ENCODE data around the gene SPIRE1.
"Not testable (repeated sequence)": the region's sequence is repeated elsewhere in the genome, so short reads cannot be mapped to it uniquely, and the experiment has no call there.

Gene SPIRE1

DNA sequence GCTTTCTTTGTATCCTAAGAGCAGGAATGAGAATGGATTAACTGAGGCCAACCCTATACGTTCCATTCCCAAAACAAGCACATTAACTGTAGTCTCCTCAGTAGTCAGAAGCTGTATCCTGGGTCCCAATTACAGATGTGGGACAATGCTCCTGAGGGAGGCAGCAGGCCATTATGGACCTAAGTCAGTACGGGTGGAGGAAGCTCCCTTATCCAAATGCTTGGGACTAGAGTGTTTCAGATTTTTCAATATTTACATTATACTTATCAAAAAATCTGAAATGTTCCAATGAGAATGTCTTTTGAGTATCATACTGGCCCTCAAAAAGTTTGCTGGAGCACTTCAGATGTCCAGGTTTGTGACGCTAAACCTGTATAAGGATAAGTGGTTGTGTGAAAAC is 160.1 kb downstream of the SPIRE1 start:
- in situ Hi-C loops (cut with MboI; ENCODE audit: low sequenced_read_pairs), result no loop called here

DNA sequence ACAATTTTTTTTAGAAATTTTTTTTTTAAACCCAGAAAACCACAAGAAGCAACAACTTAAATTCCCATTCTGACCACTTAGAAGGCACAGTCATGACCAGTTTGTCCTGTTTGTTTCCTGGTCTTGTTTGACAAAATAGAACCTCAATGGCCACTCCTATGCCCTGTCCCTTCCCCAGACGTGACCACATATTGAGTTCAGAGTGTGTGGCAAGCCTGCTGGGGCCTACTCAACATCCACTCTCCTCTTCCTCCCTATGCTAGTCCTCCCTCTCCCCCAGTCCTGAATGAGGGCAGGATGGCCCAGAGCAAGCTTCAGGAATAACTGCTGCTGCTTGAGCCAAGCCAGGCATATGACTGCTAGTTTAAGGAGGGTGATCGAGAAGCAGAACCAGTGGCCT is 160.6 kb downstream of the SPIRE1 start:
- in situ Hi-C loops (cut with MboI; ENCODE audit: low sequenced_read_pairs), result no loop called here

DNA sequence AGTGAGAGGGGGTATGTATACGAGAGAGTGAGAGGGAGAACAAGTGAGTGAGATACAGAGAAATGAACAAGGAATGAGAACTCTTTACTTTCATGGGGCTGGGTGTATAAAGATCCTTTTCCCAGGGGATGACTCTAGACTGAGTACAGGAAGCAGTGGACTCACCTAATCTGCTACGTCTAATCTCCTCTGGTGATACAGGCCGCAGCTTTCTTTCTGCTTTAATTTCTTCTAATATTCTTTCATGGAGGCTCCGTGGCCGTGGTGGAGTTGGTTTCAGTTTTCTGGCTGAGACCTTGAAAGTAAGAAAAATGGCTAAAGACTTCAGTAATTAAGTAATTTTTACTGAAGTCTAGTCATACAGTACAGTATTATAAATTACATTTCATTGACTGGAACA is 165.0 kb downstream of the SPIRE1 start:
- in situ Hi-C loops (cut with MboI; ENCODE audit: low sequenced_read_pairs), result no loop called here

DNA sequence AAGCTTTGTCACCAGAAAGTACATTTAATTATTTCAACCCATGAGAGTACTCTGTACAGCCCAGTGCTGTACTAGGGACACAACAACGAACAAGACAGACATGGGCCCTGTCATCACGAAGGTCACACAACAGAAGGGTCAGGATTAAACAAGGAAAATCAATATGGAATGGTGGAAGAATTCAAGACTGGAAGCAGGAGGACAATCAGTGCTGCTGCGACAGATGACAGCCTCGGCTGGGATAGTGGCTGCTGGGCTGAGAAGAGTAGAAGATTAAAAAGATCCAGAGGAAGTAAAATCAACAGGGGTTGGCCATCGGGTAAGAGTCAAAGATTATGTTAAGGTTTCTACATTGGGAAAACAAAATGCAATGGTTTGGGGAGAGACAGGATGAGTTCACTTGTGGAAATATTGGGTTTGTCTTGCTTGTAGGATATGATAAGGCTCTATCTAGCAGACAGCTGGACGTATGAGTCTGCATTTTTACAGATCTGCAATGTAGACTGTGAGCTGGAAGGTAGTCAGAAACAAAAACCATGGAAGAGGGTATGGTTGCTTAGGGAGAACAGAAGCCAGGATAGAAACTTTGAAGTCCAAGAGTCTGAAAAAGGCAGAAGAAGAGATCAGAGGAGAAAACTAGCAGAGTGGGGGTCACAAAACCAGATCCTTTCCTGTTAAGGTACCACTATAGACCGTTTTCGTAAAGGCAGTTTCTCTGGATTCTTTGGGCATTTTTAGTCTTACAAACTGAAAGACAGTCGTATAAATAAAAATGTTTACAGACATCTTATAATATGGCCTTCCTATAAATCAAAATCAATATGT is 166.1 kb downstream of the SPIRE1 start:
- in situ Hi-C loops (cut with MboI; ENCODE audit: low sequenced_read_pairs), result no loop called here

DNA sequence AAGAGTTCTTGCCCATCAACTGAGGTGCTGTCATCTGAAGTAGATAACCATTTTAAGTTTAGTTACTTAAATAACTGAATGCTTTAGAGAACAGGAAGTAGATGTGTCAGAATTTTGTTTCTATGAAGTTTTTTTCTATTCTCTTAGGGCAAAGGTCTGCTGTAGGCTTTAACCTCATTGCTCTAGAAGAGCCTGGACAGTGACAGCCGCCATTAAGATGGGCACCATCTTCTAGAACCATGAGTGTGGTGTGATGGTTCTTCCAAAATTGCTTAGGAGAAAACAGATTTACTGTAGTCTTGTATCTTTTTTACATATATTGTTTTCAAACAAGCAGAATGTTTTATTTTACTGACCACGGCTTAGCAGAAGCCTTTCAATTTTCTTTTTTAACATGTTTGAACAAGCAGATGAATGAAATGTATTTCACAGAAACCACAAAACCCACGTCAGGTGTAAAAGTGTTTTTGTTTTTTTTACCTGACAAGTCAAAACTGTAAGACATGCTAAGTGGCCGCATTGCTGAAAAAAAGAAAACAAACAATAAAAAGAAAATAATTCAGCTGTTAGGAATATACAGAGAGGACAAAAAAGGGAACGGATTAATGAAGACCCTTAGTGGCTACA is 172.3 kb downstream of the SPIRE1 start:
- in situ Hi-C loops (cut with MboI; ENCODE audit: low sequenced_read_pairs), result no loop called here

DNA sequence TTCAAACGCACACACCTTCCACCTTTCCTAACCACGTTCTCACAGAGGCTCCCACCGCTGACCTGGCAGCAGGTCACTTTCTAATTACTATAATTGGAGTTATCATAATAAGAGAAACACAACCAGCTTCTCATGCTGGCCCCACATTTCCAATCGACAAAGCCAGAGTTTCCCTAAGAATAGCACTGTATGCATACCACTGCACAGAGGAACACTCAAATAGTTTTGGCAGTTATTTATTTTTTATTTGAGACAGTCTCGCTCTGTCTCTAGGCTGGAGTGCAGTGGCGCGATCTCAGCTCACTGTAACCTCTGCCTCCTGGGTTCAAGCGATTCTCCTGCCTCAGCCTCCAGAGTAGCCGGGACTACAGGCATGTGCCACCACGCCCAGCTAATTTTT is 176.0 kb downstream of the SPIRE1 start:
- in situ Hi-C loops (cut with MboI; ENCODE audit: low sequenced_read_pairs), result not testable (repeated sequence)

DNA sequence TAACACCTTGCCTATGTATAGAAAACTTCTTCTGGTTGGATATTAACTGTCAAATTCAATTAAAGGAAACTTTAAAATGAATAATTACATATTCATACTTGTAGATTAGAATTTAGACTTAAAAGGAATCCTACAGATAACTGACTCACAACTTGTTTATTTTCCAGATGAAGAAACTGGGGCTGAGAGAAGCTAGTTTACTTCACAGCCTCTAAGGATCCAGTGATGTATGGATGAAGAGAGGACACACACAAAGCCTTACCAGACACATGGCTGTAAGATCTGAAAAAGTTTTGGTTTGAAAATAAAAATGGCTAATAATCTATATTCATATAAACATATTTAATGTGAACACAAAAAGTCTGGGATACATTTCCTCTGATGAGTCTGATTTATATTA is 177.9 kb downstream of the SPIRE1 start:
- in situ Hi-C loops (cut with MboI; ENCODE audit: low sequenced_read_pairs), result no loop called here

DNA sequence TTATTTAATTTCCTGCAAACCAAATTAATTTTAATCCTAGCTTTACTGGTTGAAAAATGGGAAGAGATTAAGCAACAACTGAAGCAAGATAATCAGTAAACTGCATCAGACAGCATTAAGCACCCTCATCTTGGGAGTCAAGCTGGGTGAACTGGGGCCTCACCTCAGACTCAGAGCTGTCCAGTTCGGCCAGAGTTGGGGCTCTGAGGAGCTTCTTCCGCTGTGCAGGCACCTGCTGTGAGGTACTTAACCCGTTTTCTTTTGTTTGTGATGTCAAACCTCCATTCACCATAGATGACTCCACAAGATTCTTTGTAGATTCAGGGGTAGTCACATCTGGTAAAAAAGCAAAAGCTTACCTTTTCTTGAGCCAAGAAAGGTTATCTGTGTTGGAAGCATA is 178.4 kb downstream of the SPIRE1 start:
- in situ Hi-C loops (cut with MboI; ENCODE audit: low sequenced_read_pairs), result no loop called here

DNA sequence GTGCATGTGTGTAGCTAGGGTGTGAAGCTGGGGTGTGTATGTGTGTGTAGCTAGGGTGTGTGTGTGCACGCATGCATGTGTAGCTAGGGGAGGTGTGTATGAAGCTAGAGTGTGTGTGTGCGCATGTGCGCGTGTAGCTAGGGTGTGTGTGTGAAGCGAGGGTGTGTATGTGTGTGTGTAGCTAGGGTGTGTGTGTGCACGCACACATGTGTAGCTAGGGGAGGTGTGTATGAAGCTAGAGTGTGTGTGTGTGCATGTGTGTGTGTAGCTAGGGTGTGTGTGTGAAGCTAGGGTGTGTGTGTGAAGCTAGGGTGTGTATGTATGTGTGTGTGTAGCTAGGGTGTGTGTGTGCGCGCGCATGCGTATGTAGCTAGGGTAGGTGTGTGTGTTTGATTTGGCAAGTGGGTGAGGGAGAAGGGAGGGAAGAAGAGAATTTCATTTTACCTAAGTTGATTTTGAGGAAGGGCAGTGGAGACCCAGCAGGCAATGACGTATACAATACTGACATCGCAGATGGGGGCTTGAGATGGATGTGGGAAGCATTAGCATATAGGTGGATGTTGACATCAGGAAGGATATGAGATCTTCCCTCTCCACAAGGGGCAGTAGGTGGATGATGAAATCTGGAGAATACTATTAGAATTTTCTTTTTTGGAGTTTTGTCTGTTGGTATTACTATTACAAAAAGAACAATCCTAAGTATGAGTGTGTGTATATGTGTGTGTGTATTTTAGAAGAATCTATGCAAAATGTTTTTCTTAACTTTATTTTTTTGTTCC is 179.4 kb downstream of the SPIRE1 start:
- in situ Hi-C loops (cut with MboI; ENCODE audit: low sequenced_read_pairs), result no loop called here

DNA sequence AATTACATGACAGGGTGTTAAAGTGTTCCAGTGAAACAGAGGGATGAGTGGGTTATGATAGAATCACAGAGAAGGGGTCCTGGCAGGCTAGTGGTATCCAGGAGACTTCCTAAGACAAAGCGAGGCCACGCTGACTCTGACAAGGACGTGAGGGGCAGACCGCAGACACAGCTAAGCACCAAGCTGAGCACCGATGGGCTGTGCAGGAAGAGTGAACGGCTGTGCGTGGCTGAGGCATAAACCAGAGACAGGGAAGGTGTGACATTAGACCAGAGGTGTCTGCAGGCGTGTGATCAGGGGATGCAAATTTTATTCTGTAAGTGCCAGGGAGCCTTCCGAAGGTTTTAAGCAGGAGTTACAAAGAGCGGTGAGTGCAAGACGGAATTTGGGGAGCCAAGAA is 180.3 kb downstream of the SPIRE1 start:
- in situ Hi-C loops (cut with MboI; ENCODE audit: low sequenced_read_pairs), result no loop called here

DNA sequence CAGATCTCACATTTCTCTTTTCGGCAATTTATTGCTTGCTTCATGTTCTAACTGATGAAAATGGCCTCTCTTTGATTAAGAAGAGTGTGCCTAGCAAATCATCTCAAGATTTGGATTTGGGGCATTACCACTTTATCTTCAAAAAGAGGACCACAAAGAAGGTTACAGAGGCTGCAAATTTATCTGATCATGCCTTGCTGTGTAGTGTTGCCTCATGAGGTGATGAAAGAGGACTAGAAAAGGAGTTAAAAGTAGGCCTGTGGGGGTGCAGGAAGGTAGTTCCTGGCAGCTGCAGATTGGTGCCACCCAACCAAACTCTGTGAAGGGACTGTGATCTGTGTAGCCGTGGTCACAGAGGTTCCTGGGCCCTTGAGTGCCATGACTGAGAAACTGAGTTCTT is 181.0 kb downstream of the SPIRE1 start:
- in situ Hi-C loops (cut with MboI; ENCODE audit: low sequenced_read_pairs), result no loop called here

DNA sequence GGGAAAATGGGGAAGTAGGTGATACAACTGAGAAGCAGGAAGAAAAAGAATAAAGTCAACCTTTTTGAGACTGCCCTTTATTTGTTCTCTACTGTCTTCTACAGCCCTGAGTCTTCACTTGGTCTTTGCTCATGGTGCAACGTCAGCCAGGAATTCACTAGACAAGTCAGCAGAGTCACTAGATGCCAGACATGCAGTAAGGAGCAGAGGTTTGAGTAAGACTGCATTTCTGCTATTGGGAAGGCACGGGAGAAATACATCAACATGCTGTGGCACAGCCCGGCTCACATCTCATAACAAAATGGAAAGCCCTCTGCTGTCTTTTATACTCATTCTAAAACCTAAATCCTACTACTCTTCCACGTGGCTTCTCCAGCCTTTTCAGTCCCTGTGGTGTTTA is 183.0 kb downstream of the SPIRE1 start:
- in situ Hi-C loops (cut with MboI; ENCODE audit: low sequenced_read_pairs), result no loop called here

DNA sequence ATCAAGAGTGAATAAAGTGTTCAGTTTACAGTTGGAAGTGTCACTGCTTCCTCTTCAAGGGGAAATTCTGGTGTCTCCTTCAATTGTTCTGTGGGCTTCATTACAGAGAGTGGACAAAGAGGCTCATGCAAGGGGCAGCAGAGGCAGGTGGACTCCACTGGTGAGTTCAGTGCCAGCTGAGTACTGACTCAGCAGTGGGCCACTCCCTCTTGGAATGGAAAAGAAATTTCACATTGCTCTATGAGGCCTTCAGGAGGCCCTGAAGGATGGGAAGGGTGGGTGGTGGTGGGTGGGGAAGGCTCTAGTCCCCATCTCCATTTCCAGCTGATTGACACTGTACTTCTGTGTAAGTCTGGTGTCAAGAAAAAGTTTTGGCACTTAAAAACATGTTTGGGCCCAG is 183.8 kb downstream of the SPIRE1 start:
- in situ Hi-C loops (cut with MboI; ENCODE audit: low sequenced_read_pairs), result no loop called here

DNA sequence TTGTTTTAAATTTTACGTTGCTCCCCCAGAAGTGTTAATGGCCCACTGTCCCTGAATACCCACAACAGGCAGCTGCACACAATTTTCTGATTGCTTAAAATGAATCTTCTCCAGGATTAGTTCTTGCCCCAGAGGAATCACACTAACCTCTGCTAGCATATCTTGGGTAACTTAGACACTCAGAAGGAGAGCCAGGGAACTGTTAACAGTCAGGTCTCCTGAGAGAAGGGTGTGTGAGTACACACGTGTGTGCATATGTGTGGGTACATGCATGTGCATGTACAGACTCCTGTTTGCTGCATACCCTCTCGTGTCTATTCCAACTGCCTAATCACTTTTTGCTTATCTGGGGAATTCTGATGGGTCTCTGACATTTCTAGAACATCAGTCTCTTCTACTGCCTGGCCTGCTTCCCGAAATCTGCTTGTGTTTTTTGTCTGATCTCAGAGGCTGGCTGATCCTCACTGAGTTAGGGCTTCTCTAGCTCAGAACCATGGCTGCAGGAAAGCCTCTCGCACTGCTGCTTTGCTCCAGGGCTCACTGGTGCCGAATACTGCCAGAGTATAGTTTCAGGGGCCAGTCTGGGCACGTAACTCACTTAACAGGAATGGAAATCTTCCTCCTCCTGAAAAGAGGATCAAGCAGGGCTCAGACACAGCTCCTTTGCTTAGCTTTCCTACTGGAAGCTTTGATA is 187.4 kb downstream of the SPIRE1 start:
- in situ Hi-C loops (cut with MboI; ENCODE audit: low sequenced_read_pairs), result no loop called here

DNA sequence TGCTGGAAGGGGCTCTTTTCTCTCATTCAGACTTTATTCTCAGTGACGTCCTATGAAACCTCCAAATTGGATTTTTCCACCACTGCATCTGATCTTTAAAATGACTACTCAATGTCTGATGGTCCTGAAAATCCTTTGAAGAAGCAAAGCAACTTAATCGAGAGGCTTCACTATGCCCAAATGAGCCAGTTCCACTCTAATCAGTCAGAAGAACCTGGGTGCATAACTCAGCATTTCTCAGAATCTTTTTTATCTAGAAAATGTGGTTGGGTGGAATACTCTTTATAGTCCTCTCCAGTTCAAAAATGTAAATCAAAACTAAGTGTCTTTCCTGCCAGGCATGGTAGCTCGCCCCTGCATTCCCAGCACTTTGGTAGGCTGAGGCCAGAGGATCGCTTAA is 189.5 kb downstream of the SPIRE1 start:
- in situ Hi-C loops (cut with MboI; ENCODE audit: low sequenced_read_pairs), result no loop called here

DNA sequence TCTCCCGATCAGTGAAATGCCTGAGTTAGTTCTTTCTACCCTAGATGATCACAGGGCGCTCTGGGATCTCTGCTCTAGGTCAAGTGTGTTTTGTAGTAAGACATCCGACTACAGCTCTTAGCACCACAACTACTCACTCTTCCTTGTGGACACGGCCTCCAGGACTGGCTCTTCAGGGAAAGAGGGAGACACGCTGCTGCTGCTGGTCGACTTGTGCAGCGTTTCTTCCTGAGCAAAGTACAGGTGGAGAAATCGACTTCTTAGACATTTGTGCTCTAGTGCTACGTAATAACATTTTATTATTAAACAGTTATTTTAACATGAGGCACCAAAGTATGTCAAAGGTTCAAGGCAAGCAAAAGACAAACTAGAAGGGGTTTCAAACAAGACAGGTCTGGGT is 193.2 kb downstream of the SPIRE1 start:
- in situ Hi-C loops (cut with MboI; ENCODE audit: low sequenced_read_pairs), result no loop called here

DNA sequence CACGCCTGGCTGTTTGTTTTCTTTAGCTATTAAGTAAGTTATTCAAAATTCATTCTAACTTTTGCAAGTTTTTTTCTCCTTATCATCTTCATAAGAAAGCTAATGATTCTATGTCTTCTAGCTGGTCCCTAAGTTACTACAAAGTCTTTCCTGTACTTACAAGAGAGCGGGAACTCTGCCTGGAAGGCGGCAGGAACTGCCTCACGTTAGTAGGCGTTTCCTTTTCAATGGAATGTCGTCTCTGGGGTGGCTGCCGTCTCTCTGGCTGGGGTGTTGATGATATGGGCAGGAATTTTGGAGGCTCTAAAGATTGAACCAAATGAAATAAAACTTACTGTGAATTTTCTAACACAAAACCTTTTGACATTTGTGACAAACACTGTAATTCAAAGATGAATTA is 194.7 kb downstream of the SPIRE1 start:
- in situ Hi-C loops (cut with MboI; ENCODE audit: low sequenced_read_pairs), result no loop called here

DNA sequence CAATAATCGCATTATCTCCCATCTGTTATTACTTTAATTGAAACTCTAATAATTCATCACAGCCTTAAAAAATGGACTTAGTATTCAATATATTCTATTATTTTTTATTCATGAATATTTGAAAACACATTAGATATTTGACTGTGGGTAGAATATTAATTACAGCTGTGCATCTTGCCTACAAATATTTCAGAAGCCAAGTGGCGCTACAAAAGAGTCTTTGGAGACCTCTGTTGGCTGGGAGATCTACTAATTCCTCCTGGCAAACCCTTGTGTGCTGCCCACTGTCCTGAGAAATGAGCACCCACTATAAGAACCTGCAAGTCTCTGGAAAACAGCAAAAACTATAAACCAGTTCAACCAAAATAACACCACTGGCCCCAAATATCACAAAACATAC is 195.7 kb downstream of the SPIRE1 start:
- in situ Hi-C loops (cut with MboI; ENCODE audit: low sequenced_read_pairs), result no loop called here

DNA sequence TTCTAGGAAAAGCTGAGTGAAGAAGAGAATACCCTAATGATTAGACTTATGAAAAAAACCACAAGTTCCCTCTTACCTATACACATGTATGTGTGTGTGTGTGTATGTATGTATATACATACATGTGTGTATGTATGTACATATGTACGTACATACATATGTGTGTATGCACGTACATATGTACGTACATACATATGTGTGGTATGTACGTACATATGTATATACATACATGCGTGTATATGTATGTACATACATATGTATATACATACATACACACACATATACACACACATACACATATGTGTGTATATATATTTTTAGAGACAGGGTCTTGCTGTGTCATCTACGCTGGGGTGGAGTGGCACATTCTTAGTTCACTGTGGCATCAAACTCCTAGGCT is 196.6 kb downstream of the SPIRE1 start:
- in situ Hi-C loops (cut with MboI; ENCODE audit: low sequenced_read_pairs), result no loop called here

DNA sequence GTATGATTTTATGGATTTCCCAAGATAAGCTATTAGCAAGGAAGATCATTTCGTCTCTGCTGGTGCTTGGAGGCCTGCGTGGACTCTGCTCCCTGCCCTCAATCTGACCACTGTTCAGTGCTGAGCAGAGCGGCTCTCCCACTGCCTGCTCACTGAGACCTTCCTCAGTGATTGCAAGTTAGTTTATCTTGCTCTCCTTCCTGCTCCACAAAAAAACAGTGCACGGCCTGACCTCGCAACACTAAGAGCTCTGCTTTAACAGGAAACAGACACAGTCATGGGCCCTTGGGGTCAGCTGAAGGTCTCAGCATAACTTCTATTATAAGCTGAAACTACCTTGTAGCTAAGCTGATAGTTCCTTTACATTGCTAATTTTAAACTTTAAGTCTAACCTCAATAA is 197.0 kb downstream of the SPIRE1 start:
- in situ Hi-C loops (cut with MboI; ENCODE audit: low sequenced_read_pairs), result no loop called here

DNA sequence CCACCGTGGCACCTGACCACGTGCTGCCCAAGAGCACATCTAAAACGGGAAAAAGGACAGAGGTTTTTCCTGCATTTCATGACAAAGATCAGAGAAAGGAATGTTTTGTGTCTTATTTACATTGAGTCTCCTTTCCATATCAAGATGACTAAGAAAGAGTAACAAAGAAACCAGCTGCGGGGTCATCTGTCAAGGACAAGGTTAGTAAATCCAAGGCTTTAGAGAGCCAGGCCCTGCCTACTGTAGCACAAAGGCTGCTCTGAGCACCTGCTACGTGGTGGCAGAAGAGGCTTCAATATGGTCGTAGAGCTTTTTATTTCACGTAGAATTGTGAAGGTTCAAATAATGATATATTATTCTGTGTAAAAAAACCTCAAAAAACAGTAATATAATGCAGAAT is 199.1 kb downstream of the SPIRE1 start:
- in situ Hi-C loops (cut with MboI; ENCODE audit: low sequenced_read_pairs), result no loop called here
